Measurements from ENCODE around the gene ZBTB16.

DNA sequence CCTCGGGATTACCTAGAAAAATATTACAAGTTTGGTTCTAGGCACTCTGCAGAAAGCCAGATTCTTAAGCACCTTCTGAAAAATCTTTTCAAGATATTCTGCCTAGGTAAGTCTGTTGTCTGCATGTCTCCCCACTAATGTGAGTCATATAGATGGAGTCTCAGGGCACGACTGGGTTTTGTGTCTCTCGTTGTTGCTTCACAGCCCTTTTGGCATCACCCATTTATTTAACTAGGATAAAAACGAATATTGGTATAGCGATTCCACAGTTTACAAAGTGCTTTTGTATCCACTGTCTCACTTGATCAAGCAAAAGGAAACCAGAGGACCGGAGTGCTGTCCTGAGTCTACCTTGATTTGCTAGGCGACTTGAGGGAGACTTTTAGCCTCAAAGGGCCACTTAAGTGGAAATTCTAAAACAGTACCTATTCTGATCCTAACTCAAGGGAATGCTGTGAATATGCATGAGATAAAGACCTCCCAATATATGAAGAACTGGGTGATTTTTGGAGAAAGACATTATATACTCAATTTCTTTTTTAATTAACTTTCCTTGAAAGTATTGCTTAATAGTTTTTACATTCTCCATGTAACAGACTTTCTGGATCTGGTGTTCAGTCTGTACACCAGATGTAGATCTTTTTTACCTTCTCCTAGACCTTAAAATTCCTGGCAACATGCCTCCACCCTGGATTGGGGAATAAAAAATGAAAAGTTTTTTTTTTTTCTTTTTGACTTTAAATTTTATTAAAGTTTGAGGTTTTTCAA lies 237.3 kb downstream of the ZBTB16 start:
- TF ChIP-seq, protein P1, sequence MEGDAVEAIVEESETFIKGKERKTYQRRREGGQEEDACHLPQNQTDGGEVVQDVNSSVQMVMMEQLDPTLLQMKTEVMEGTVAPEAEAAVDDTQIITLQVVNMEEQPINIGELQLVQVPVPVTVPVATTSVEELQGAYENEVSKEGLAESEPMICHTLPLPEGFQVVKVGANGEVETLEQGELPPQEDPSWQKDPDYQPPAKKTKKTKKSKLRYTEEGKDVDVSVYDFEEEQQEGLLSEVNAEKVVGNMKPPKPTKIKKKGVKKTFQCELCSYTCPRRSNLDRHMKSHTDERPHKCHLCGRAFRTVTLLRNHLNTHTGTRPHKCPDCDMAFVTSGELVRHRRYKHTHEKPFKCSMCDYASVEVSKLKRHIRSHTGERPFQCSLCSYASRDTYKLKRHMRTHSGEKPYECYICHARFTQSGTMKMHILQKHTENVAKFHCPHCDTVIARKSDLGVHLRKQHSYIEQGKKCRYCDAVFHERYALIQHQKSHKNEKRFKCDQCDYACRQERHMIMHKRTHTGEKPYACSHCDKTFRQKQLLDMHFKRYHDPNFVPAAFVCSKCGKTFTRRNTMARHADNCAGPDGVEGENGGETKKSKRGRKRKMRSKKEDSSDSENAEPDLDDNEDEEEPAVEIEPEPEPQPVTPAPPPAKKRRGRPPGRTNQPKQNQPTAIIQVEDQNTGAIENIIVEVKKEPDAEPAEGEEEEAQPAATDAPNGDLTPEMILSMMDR (IDR thresholded peaks at IDR 0.05): no peak
- TF ChIP-seq POLR2A (IDR thresholded peaks at IDR 0.05): no peak

All from adrenal gland (tissue), 5 donors.